Stimulated activated CD8-positive, alpha-beta memory T cell treated with anti-CD3 and anti-CD28 coated beads, Interleukin-7, amount 100 ng/mL, for 24 hours (primary cell): Measurements from ENCODE around the gene FIGLA.
"Not testable (repeated sequence)": the region's sequence is repeated elsewhere in the genome, so short reads cannot be mapped to it uniquely, and the experiment has no call there.

Experiments
- DNase-seq: peaks from one replicate; pipeline ENCODE4 v3.0.0-alpha.2; 2020; ENCODE audit warnings: low read depth

FIGLA gene

DNA sequence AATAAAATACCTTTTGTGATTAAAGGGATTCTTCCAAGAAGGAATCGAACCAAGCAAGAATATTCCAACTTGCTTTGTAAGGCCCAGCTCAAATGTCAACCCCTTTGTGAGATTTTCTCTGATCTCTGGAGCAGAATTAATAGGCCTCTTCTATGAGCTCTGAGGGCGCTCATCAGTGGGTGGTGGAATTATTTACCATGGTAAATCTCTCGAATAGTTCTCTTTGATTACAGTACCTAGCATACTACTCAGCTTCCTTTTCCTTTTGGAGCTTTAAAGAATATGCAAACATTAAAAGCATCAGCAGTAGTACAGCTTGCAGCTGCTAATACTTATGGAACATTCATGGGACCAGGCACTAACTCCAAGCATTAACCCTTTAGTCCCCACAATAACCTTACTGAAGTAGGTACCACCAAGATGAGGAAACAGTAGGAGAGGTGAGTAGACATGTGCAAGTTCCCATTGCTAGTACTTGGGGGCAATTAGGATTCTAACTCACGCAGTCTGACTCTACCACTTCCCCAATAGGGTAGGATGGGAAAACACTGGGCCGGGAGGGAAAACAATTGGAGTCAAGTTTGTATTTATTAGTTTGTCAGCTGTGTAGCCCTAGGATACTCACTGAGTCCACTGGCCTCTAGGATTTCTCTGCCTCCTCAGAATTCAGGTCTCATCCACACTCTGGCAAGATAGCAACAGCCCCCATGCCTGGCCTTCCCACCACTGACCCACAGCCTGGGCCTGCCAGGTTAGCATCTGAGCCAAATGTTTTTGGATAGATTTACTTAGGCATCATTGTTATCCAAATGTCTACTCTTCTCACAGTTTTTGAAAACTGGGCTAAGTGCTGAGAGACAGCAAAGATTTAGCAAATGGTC, 44.1 kb downstream of the FIGLA start:
- DNase-seq, result no peak

DNA sequence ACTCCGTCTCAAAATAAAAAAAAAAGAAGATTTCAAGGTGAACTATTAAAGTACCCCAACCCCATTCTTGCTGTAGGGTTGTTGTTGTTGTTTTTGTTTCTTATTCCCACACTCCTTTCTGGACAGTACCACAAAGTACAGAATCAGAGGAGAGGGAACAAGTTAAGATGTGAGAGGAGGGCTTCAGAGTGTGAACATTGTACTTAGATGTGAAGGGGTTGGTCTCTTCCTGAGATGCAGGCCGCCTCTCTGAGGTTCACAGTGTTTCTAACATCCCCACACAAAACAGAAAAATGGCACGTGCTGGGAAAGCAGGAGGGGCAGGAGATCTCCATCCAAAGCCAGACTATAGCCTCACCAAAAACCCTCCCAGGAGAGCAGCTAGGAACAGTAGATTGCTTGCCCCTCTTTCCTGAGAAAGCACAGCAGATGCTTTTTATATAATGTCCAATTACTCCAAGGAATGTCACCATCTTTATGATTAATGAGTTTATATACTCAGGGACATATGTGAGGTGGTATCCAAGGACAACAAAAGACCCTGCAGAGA, 45.1 kb downstream of the FIGLA start:
- no peak for DNase-seq

DNA sequence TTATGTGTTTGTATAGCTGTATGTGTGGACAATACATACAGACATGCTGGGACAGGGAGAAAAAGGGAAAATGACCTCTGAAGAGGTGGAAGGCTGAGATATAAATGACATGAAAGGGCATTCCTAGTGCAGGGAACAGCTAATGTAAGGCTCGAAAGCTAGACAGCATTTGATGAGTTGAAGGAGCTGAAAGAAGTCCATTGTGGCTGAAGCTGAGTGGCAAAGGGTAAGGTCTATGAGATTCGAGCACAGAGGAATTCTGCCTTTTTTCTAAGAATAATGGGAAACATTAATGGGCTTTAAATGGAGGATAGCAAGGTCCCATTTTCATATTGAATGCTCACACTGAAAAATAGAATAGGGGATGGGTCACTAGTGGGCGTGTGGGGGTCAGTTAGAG, 46.0 kb downstream of the FIGLA start:
- DNase-seq, result no peak

DNA sequence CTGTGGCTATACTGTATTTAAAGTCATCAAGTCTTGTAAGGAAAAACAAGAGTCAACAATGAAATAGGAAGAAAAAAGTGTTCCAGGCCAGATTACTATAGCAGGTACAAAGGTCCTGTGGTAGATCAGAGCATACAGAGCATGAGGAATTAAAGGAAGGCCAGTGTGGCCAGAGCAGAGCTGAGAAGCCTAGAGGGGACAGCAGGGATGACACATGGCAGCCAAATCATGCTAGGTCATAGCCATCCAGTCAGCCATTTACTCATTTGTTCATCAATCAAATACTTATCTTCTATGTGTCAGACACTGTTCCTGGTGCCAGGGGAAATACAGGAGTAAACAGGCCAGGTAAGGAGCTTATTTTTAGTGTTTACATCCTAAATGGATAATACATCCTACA, 46.8 kb downstream of the FIGLA start:
- DNase-seq, result no peak

DNA sequence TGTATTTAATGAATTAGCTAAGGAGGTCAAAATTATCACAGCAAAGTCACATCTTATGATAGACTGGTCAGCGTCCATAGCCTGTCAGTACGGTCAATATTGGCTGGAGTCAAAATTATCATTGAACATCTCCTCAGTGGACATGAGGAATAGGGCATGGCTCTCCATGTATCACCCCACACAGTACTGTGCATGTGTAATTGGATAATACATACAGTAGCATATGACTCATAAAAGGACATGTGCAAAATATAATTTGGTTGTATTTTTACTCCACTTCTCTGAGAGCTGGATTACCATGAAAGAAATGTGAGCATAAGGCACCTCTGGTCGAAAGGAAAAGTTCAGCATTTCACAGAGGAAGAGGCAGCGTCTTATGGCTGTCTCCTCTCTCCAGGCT, 47.4 kb downstream of the FIGLA start:
- no peak for DNase-seq

DNA sequence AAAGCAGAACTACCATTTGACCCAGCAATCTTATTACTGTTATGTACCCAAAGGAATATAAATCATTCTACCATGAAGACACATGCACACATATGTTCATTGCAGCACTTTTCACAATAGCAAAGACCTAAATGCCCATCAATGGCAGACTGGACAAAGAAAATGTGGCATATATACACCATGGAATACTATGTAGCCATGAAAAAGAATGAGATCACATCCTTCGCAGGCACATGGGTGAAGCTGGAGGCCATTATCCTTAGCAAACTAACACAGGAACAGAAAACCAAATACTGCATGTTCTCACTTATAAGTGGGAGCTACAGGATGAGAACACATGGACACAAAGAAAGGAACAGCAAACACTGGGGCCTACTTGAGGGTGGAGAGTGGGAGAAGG, 51.0 kb downstream of the FIGLA start:
- not testable (repeated sequence) for DNase-seq

DNA sequence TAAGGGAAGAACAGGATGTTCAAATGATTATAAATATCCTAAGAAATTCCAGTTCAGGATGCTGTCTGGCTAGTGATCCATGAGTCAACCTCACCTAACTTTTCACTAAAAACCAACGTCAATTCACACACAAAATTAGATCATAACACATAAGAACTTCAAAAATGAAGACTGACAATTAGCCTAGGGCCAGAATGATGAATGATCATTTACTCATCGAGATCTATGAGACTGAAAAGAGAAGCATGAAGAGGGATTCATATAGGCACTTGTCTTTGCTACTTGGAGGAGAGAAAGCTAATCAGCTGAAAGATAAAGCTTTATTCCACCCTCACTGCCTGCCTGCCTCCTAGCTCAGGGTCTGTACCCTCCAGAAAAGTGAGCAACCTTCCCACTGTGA, 52.3 kb downstream of the FIGLA start:
- DNase-seq, result no peak

DNA sequence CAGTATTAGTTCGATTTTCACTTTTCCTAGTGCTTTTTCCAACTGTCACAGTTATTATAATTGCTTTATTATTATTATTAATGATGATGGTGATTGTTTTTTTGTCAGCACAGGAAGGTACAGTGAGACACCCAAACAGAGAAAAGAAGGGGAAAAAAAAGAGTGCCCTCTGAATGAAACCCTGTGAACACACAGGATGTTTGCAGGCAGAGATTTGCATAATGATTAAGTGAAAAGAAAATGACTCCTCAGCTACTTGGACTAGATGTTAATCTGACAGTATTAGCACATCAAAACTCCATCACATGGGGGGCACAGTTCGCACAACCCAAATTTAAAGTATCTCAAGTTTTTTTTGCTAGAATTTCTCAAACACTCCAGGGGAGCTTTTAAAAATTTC, 55.4 kb downstream of the FIGLA start:
- no peak for DNase-seq

DNA sequence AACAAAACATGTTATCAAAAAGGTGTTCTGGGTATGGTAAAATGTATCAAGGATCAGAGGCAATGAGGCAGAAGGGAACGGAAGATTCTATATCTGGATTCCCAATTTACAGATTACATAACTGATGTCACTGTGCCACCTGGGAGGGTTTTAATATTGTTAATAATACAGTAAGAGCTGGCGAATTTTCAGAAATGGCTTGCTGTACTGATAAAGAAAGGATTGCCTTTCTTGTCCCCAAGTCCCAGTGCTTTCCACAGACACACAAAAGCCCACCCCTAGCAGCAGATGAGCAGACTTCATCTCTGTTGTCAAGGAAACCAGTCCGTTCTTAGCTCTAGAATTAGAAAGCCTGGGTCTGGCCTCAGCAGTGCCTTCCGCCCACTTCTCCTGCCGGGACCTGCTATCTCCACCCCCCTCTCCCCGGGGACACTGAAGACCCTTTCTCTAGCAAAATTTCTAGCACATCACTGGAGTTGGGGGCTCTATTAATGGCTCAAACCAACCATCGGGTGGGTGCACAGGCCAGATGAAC, 56.7 kb downstream of the FIGLA start:
- DNase-seq, result no peak

DNA sequence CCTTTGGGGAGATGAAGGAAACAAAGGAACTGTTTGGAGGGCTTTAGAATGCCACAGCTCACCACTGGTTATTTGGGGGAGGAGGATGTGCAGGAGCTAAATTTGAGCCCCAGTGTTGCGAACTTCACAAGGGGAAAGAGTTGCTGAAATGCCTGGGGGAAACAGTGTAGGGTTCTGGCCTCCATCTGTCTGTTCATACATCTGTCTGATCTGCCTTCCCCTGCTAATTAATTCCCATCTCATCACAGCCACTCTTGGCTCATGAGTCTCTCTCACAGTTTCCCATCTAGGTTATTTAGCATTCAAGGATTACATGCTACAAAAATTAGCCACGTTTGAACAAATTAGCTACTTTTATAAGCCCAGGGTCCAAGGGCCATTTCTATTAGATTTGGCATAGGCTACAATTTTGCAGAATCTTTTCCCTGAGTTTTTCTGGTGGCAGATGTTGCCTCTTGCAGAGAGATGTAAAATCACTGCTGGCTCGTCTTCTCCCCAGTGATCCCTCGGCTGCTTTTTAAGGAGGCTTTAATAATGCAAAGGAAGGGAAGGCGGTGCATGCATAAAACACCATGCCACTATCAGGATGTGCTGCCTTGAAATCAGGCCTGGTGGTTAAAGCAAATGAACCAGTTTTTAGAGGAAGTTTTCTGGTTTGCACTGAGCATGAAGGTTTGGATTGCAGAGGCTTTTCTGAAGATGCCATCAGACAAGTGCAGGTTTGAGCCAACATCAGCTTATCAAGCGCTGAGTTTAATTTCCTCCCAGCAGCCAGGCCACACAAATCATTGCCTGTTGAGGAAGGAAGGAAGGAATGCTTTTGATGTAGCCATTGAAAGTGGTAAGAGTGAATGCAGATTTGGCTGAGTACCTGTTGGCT, 57.4 kb downstream of the FIGLA start:
- no peak for DNase-seq

DNA sequence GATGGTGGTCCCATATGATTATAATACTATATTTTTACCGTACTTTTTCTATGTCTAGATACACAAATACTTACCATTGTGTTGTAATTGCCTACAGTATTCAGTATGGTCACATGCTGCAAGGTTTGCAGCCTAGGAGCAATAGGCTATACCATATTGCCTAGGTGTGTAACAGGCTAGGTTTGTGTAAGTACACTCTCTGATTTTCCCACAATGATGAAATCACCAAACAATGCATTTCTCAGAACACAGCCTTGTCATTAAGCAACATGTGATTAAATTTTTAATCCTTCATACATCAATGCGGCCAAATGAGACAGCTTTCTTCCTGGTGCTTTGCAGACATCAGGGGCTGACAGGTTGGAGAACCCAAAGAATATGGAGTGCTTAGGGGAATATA, 59.7 kb downstream of the FIGLA start:
- no peak for DNase-seq

DNA sequence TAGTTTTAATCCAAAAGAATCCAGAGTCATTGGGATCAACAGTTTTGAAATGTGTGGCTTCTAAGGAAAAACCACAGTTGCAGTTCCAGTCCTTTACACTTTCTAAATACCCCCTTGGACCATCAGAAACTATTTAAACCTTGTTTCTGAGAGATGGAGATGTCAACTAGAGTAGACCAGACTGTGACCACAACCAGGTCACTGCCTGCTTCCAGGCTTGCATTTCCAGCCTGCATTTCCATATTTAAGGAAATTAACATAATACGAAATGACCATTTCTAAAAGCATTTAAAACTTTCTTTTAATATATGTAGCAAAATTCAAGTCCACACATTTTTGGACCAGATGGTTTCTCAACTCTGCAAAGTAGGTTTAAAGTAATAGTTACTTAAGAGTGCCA, 60.8 kb downstream of the FIGLA start:
- no peak for DNase-seq

DNA sequence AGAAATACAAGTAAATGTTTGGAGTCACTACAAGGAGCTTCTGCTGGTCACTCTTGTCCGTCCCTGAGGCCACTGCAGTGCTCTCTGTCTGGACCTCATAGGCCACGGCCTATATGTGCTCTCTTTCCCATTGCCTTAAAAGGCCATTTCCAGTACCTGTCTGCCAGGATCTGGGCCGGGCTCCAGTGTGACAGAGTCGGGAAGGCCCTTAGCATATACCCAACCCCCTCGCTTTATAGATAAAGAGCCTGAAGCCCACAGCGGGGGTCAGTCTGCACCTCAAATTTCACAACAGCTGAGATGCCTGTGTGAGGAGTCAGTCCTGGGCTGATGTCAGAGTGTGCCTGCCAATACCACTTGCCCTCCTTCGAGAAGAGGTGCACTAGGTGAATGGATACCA, 62.3 kb downstream of the FIGLA start:
- DNase-seq, result no peak
